Stimulated activated CD4-positive, alpha-beta T cell treated with anti-CD3 and anti-CD28 coated beads, Interleukin-2, amount 100 ng/mL, for 24 hours (primary cell): ENCODE data around the gene NUP50.

Experiments
- DNase-seq, 2 donors: peaks; one replicate each; pipeline ENCODE4 v3.0.0-alpha.2; 2020

The NUP50 gene

DNA sequence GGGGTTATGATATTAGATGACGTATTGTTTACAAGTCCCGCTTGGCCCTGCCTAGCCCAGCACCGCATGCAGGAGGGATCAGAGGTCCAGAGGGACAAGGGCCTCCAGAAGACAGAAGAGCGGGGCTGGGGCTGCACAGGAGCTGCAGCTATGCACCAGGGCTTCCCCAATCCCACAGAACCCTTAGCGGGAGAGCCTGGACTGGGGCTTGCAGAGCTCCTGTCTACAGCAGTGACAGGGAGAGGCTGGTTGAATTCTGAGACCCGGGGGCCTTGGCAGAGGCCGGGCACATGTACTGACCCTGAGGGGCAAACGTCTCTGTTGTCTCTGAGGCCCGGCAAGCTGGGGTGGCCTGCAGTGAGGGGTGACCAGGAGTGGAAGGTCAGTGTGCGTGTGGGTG, 70.1 kb downstream of the NUP50 start:
- DNase-seq, result no peak

DNA sequence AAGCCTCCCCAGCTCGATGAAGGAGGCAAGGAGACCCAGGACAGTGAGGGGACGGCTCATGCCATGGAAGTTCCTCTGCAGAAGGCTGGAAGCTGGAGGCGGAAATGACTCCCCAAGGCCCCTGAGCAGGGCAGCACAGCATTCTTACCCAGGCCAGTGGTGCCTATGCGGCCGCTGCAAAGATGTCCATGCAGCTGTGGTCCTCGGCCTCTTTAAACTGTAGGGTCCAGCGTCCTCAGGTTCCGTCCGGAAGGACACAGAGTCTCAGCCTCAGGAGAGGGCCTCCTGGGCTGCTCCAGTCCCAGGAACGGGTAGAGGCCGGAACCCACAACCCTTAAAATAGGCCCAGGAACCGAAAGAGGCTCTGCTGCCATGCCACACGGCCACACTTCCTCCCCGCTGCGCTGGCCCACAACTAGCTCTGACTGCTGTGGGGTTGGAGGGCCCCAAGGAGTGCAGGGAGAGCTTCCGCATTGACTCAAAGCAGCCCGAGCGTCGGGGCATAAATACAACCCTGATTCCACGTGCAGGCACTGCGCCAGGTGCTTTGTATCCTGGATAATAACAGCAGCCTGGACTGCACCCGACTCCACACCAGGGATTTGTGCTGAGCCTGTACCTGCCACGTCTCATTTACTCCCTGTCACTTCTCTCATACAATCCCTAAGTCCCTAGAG, 71.5 kb downstream of the NUP50 start:
- no peak for DNase-seq

DNA sequence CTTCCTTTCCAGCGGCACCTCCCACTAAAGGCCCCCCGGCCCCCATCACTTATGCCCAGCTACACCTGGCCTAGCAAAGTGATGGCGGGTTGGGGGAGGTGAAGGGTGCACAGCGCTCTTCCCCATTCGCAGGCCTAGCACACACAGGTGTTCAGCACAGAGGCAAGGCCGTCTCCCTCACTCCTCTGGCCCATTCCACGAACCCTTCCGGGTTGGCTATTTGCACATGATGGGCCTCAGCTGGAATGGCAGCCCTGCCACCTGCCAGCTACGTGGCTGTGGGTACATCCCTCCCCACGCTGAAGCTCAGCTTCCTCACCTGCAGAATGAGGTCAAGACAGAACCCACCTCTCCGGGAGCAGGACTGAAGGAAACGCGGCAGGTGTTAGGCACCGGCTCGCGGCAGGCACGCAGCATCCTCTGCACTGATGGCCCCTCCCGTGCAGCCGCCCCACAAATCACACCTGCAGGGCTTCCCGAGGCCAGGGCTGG, 72.2 kb downstream of the NUP50 start:
- DNase-seq, result no peak

DNA sequence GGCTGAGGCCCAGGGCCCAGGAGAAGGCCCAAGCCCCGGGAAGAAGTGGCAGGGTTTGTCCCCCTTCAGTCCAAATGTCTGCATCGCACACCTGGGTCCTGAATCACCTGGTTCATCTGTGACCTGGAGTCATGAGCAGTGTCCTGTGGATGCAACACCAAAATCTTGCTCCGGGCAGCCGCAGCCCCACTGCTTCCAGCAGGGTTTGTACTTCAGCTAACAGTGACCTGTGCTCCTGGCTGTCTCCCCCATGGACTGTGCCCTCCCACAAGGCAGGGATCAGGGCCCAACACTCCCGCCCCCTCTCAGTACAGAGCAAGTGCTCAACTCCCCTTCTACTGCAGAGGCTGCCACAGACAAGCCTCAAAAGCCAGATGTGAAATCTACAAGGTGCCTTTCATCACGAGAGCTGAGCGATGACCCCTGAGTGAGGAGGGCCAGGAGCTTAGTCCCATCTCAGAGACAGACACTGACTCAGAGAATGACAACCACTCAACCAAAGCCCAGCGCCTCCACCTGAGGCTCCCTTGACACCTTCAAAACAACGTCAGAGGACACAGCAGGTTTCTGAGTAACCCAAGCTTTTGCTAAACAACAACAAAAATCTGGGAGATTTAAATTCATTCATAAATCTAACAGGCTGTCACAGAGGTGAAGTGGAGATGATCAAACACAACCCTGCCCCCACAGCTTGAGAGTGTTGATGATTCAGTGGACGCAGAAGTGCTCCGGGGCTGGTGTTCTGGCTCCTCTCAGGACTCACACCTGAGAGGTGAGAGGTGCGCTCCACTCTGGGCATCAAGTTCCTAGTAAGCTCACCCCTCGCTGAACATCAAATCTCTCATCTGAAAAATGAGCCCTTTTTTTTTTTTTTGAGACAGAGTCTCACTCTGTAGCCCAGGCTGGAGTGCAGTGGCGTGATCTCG, 73.6 kb downstream of the NUP50 start:
- no peak for DNase-seq
